Cerebellar cortex (tissue), 1 donor: ENCODE measurements around the gene TEDC1.

Experiments
- DNase-seq: peaks from one replicate; pipeline ENCODE4 v3.0.0-alpha.2; 2015; ENCODE audit warnings: low spot score

The TEDC1 gene

GRCh38 chr14:105473033-105473676 is 17.9 kb upstream of the TEDC1 start:
- no peak for DNase-seq

- DNase-seq, result peak; percentile 80
Measured at GRCh38 chr14:105473677-105474482, 17.2 kb upstream of the TEDC1 start.

- DNase-seq, result no peak
Measured at GRCh38 chr14:105474483-105475268, 16.4 kb upstream of the TEDC1 start, which contains the start of gene CRIP2. TSS of gene CRIP2 (plus strand) at chr14:105474821. CDS start at chr14:105474863, 42 bp downstream.

- no peak for DNase-seq
Measured at GRCh38 chr14:105475269-105476096, 15.6 kb upstream of the TEDC1 start.

GRCh38 chr14:105476097-105476830 is 14.8 kb upstream of the TEDC1 start:
- no peak for DNase-seq

GRCh38 chr14:105476831-105477659 is 14.0 kb upstream of the TEDC1 start:
- DNase-seq, result no peak

- DNase-seq, result no peak
Measured at GRCh38 chr14:105477660-105478397, 13.2 kb upstream of the TEDC1 start.

- DNase-seq, result no peak
Measured at GRCh38 chr14:105478398-105479251, 12.4 kb upstream of the TEDC1 start.

- no peak for DNase-seq
Measured at GRCh38 chr14:105479431-105480158, 11.5 kb upstream of the TEDC1 start.

- no peak for DNase-seq
Measured at GRCh38 chr14:105480199-105480746, 10.8 kb upstream of the TEDC1 start.

- DNase-seq, result peak; percentile 89
Measured at GRCh38 chr14:105480807-105481801, 9.9 kb upstream of the TEDC1 start.

GRCh38 chr14:105481886-105482457 is 9.1 kb upstream of the TEDC1 start:
- DNase-seq, result peak; percentile 78

GRCh38 chr14:105482486-105483110 is 8.4 kb upstream of the TEDC1 start:
- DNase-seq, result no peak

GRCh38 chr14:105483300-105484068 is 7.6 kb upstream of the TEDC1 start:
- no peak for DNase-seq
